ENCODE results near the gene GABBR2. TPM values are rescaled to one million over a fixed set of nuclear protein-coding genes. Genes with fewer than 3 reads are reported as not detected.

Gene GABBR2
- total RNA-seq, 2 experiments from 2014 or later = not detected

- intact Hi-C loops (cut with DNase I, micrococcal nuclease) = no loop called here
- POLR2A ChIA-PET = no interaction called here
- CTCF ChIA-PET = interaction anchor here (1.5 kb wide), 1 partner anchor 109 kb away, joined by 3 read pairs; no protein-coding TSS in a partner anchor
Observed at GRCh38 chr9:98642661-98643312, 65.9 kb downstream of the GABBR2 start.

GRCh38 chr9:98641695-98642094, 67.0 kb downstream of the GABBR2 start:
- ATAC-seq (no peak), DNase-seq (no peak)
- H3K27ac Mint-ChIP-seq = no peak overlapping the region
- H3K36me3 Mint-ChIP-seq (ENCODE audit: low read depth) = no peaks in the 10 kb centered on the region
- peaks cover 15% of the 10 kb centered on the region for H3K27me3 Mint-ChIP-seq
- ChIA-PET CTCF (interaction anchor here (0.6 kb wide), 1 partner anchor 1960 kb away, joined by 3 read pairs; no protein-coding TSS in a partner anchor), POLR2A (no interaction called here)
- no peak overlapping the region for H3K4me3 Mint-ChIP-seq
- H3K9me3 Mint-ChIP-seq (ENCODE audit: low read depth) = no peaks in the 10 kb centered on the region
- intact Hi-C loops (cut with DNase I, micrococcal nuclease) = no loop called here
- H3K4me1 Mint-ChIP-seq = no peaks in the 10 kb centered on the region

More at GRCh38 chr9:98642661-98643312, 65.9 kb downstream of the GABBR2 start:
- H3K4me1 Mint-ChIP-seq = no peaks in the 10 kb centered on the region
- H3K27ac Mint-ChIP-seq = no peak overlapping the region
- peaks cover 15% of the 10 kb centered on the region for H3K27me3 Mint-ChIP-seq
- H3K4me3 Mint-ChIP-seq = no peak overlapping the region
- H3K9me3 Mint-ChIP-seq (ENCODE audit: low read depth) = no peaks in the 10 kb centered on the region
- DNase-seq (no peak), ATAC-seq (no peak)
- no peaks in the 10 kb centered on the region for H3K36me3 Mint-ChIP-seq (ENCODE audit: low read depth)

GRCh38 chr9:98640394-98640793, 68.3 kb downstream of the GABBR2 start:
- intact Hi-C loops (cut with DNase I, micrococcal nuclease) = no loop called here

GRCh38 chr9:98639133-98639532, 69.6 kb downstream of the GABBR2 start:
- Mint-ChIP-seq H3K4me3 (no peak overlapping the region), H3K36me3 (ENCODE audit: low read depth) (no peaks in the 10 kb centered on the region), H3K27ac (no peak overlapping the region), H3K4me1 (no peaks in the 10 kb centered on the region), H3K27me3 (peaks cover 18% of the 10 kb centered on the region), H3K9me3 (ENCODE audit: low read depth) (no peaks in the 10 kb centered on the region)
- ChIA-PET POLR2A (no interaction called here), CTCF (no interaction called here)
- DNase-seq = no peak
- no peak for ATAC-seq
- intact Hi-C loops (cut with DNase I, micrococcal nuclease) = no loop called here

More at GRCh38 chr9:98640394-98640793, 68.3 kb downstream of the GABBR2 start:
- peaks cover 18% of the 10 kb centered on the region for H3K27me3 Mint-ChIP-seq
- H3K36me3 Mint-ChIP-seq (ENCODE audit: low read depth) = no peaks in the 10 kb centered on the region
- no peaks in the 10 kb centered on the region for H3K4me1 Mint-ChIP-seq
- H3K27ac Mint-ChIP-seq = no peak overlapping the region
- H3K4me3 Mint-ChIP-seq = no peak overlapping the region
- DNase-seq = no peak
- no peak for ATAC-seq
- POLR2A ChIA-PET = no interaction called here
- no peaks in the 10 kb centered on the region for H3K9me3 Mint-ChIP-seq (ENCODE audit: low read depth)
- CTCF ChIA-PET = no interaction called here

GRCh38 chr9:98637381-98637780, 71.4 kb downstream of the GABBR2 start:
- POLR2A ChIA-PET = no interaction called here
- Mint-ChIP-seq H3K27me3 (peaks cover 8% of the 10 kb centered on the region), H3K27ac (no peak overlapping the region), H3K4me1 (no peaks in the 10 kb centered on the region), H3K9me3 (ENCODE audit: low read depth) (no peaks in the 10 kb centered on the region), H3K4me3 (no peak overlapping the region), H3K36me3 (ENCODE audit: low read depth) (no peaks in the 10 kb centered on the region)
- intact Hi-C loops (cut with DNase I, micrococcal nuclease) = no loop called here
- DNase-seq = no peak
- CTCF ChIA-PET = interaction anchor here (0.6 to 0.8 kb wide), 3 partner anchors 41 to 156 kb away, joined by 3 read pairs; no protein-coding TSS in a partner anchor
- no peak for ATAC-seq

- Mint-ChIP-seq H3K27ac (no peak overlapping the region), H3K36me3 (ENCODE audit: low read depth) (no peaks in the 10 kb centered on the region), H3K4me1 (no peaks in the 10 kb centered on the region), H3K4me3 (no peak overlapping the region), H3K27me3 (peaks cover 6% of the 10 kb centered on the region), H3K9me3 (ENCODE audit: low read depth) (no peaks in the 10 kb centered on the region)
- CTCF ChIA-PET = no interaction called here
- POLR2A ChIA-PET = no interaction called here
- ATAC-seq (no peak), DNase-seq (no peak)
- intact Hi-C loops (cut with DNase I, micrococcal nuclease) = no loop called here
Observed at GRCh38 chr9:98635374-98635773, 73.4 kb downstream of the GABBR2 start.

GRCh38 chr9:98634685-98635336, 73.9 kb downstream of the GABBR2 start:
- Mint-ChIP-seq H3K27ac (no peak overlapping the region), H3K4me3 (no peak overlapping the region), H3K9me3 (ENCODE audit: low read depth) (no peaks in the 10 kb centered on the region), H3K36me3 (ENCODE audit: low read depth) (no peaks in the 10 kb centered on the region), H3K27me3 (peaks cover 6% of the 10 kb centered on the region), H3K4me1 (no peaks in the 10 kb centered on the region)
- POLR2A ChIA-PET = no interaction called here
- CTCF ChIA-PET = no interaction called here
- DNase-seq (no peak), ATAC-seq (no peak)
- intact Hi-C loops (cut with DNase I, micrococcal nuclease) = no loop called here

- DNase-seq = no peak
- intact Hi-C loops (cut with DNase I, micrococcal nuclease) = no loop called here
- CTCF ChIA-PET = no interaction called here
Observed at GRCh38 chr9:98632839-98633238, 75.9 kb downstream of the GABBR2 start.

GRCh38 chr9:98627296-98627695, 81.4 kb downstream of the GABBR2 start:
- Mint-ChIP-seq H3K27me3 (peaks cover 24% of the 10 kb centered on the region), H3K36me3 (ENCODE audit: low read depth) (no peaks in the 10 kb centered on the region), H3K9me3 (ENCODE audit: low read depth) (no peaks in the 10 kb centered on the region), H3K4me3 (no peak overlapping the region), H3K4me1 (no peaks in the 10 kb centered on the region), H3K27ac (no peak overlapping the region)
- ATAC-seq = no peak
- intact Hi-C loops (cut with DNase I, micrococcal nuclease) = no loop called here
- ChIA-PET CTCF (no interaction called here), POLR2A (no interaction called here)
- no peak for DNase-seq

More at GRCh38 chr9:98632839-98633238, 75.9 kb downstream of the GABBR2 start:
- H3K27me3 Mint-ChIP-seq = peaks cover 11% of the 10 kb centered on the region
- no peak overlapping the region for H3K4me3 Mint-ChIP-seq
- no peaks in the 10 kb centered on the region for H3K4me1 Mint-ChIP-seq
- no peak for ATAC-seq
- H3K36me3 Mint-ChIP-seq (ENCODE audit: low read depth) = no peaks in the 10 kb centered on the region
- no peaks in the 10 kb centered on the region for H3K9me3 Mint-ChIP-seq (ENCODE audit: low read depth)
- no peak overlapping the region for H3K27ac Mint-ChIP-seq
- POLR2A ChIA-PET = no interaction called here

- ChIA-PET CTCF (no interaction called here), POLR2A (no interaction called here)
- Mint-ChIP-seq H3K27ac (no peak overlapping the region), H3K9me3 (ENCODE audit: low read depth) (no peaks in the 10 kb centered on the region), H3K4me1 (no peaks in the 10 kb centered on the region), H3K27me3 (peaks cover 26% of the 10 kb centered on the region), H3K36me3 (ENCODE audit: low read depth) (no peaks in the 10 kb centered on the region), H3K4me3 (no peak overlapping the region)
- no peak for DNase-seq
- intact Hi-C loops (cut with DNase I, micrococcal nuclease) = no loop called here
- ATAC-seq = no peak
Observed at GRCh38 chr9:98625728-98626127, 83.0 kb downstream of the GABBR2 start.

- Mint-ChIP-seq H3K27me3 (peaks cover 12% of the 10 kb centered on the region), H3K4me3 (no peak overlapping the region), H3K36me3 (ENCODE audit: low read depth) (no peaks in the 10 kb centered on the region), H3K27ac (no peak overlapping the region), H3K9me3 (ENCODE audit: low read depth) (no peaks in the 10 kb centered on the region), H3K4me1 (no peaks in the 10 kb centered on the region)
- ChIA-PET CTCF (interaction anchor here (0.7 kb wide), 1 partner anchor 83 kb away, joined by 3 read pairs; no protein-coding TSS in a partner anchor), POLR2A (no interaction called here)
- DNase-seq (no peak), ATAC-seq (no peak)
- intact Hi-C loops (cut with DNase I, micrococcal nuclease) = no loop called here
Observed at GRCh38 chr9:98619788-98620187, 88.9 kb downstream of the GABBR2 start.

- H3K27ac Mint-ChIP-seq = no peak overlapping the region
- intact Hi-C loops (cut with DNase I, micrococcal nuclease) = no loop called here
Observed at GRCh38 chr9:98615633-98616032, 93.1 kb downstream of the GABBR2 start.

More at GRCh38 chr9:98615633-98616032, 93.1 kb downstream of the GABBR2 start:
- ATAC-seq = no peak
- no peaks in the 10 kb centered on the region for H3K4me1 Mint-ChIP-seq
- no peaks in the 10 kb centered on the region for H3K9me3 Mint-ChIP-seq (ENCODE audit: low read depth)
- DNase-seq = no peak
- CTCF ChIA-PET = interaction anchor here (1.2 kb wide), 1 partner anchor 159 kb away, joined by 3 read pairs; no protein-coding TSS in a partner anchor
- no peak overlapping the region for H3K4me3 Mint-ChIP-seq
- POLR2A ChIA-PET = no interaction called here
- H3K27me3 Mint-ChIP-seq = peaks cover 8% of the 10 kb centered on the region
- H3K36me3 Mint-ChIP-seq (ENCODE audit: low read depth) = no peaks in the 10 kb centered on the region

Data from activated CD4-positive, alpha-beta T cell treated with anti-CD3 and anti-CD28 coated beads for 36 hours (primary cell).